CD4-positive, alpha-beta T cell treated with Interleukin-1 beta for 1 hour (primary cell): ENCODE data around the gene ING3.
"Not testable (repeated sequence)": the region's sequence is repeated elsewhere in the genome, so short reads cannot be mapped to it uniquely, and the experiment has no call there.

Experiments
- DNase-seq, 2 donors: peaks; one replicate each; pipeline ENCODE4 v3.0.0-alpha.2; 2020 to 2022

ING3 gene

GRCh38 chr7:120951826-120952225, 1.2 kb downstream of the ING3 start:
- DNase-seq = no peak

DNA sequence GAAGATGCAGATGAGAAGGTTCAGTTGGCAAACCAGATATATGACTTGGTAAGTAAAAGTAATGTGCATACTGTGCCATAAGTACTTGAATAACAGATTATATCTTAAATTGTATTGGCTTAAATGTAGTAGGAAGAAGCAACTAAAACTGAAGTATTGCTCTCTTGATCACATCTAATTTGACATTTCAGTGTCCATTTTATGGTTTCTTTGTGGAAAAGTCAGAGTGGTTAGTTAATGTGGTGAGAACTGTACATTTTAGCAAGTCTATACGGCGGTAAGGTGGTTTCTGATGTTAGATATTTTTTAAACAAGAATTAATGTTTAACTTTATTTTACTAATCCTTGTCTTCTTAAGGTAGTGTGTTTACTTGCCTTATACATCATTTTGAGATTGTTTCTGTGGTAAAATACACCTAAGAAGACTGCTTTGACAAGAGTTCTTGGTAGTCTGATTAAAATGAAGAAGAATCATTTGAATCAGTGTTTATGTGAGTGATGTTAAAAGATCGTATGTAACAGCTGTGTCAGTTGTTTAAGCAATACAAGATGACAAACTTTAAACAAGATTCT, 5.1 kb downstream of the ING3 start:
- no peak for DNase-seq

DNA sequence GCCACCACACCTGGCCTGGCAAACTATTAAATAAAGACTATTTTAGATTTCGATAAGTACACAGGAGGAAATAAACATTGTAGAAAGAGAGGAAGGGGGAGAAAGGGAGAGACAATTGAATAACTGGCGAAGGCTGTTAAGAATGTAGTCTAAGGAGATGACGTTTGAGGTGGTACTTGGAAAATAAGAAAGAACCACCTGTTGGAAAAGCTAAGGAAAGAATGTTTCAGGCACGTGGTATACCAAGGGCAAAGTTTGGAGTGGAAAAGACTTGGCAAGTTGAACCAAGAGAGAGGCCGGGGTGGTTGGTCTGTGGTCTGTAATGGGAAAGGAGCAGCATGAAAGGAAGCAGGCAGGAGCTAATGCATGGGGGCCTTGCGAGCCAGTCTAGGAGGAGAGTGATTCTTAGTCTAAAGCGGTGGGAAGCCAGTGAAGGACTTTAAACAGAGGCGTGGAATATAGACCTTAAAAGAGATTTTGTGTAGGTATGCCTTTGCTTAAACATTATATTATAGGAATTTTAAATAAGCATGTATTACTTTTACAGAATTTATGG, 9.4 kb downstream of the ING3 start:
- no peak for DNase-seq

DNA sequence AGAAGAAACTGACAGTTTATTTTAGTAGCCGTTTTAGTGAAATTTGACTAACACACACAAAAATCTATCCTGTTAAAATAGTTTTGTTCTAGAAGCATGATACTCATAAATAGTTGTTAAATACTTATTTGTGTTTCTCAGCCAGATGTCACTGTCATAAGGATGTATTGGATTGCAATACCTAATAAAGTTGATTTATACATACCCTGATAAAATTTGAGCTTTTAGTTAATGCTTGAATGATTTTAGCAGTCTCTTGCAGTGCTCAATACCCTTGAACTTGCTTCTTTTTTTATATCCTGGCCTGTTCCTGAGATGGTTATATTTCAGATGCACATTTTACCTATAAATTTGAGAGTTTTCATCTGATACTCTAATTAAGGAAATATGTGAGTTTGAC, 10.1 kb downstream of the ING3 start:
- DNase-seq = no peak

GRCh38 chr7:120961638-120962173, 11.1 kb downstream of the ING3 start:
- no peak for DNase-seq

- DNase-seq = no peak
Measured at GRCh38 chr7:120964088-120964487, 13.5 kb downstream of the ING3 start.

DNA sequence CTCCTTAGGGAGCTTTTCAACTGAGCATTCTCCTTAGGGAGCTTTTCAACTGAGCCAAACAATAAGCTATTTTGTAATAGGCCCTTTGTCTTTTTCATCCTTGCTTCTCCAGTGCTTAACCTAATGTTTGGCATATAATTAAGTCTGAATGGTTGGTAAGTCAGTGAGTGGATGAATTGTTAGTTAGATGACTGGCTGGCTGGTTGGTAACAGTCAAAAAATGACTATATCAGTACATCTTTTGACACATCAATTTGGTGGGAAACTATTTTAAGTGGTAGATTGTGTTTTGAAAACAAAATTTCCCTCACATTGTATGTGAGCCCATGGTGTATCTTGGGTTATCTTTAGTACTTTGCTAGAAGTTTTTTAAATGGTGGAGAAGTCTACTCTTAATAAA, 16.4 kb downstream of the ING3 start:
- DNase-seq = no peak

- no peak for DNase-seq
Measured at GRCh38 chr7:120973849-120974248, 23.3 kb downstream of the ING3 start.

- no peak for DNase-seq
Measured at GRCh38 chr7:120979765-120980499, 29.4 kb downstream of the ING3 start.

GRCh38 chr7:120981117-120981516, 30.5 kb downstream of the ING3 start:
- no peak for DNase-seq

- no peak for DNase-seq
Measured at GRCh38 chr7:120981888-120982615, 31.5 kb downstream of the ING3 start.

GRCh38 chr7:120983592-120983991, 33.0 kb downstream of the ING3 start:
- not testable (repeated sequence) for DNase-seq

- DNase-seq = no peak
Measured at GRCh38 chr7:120984406-120984805, 33.8 kb downstream of the ING3 start.

DNA sequence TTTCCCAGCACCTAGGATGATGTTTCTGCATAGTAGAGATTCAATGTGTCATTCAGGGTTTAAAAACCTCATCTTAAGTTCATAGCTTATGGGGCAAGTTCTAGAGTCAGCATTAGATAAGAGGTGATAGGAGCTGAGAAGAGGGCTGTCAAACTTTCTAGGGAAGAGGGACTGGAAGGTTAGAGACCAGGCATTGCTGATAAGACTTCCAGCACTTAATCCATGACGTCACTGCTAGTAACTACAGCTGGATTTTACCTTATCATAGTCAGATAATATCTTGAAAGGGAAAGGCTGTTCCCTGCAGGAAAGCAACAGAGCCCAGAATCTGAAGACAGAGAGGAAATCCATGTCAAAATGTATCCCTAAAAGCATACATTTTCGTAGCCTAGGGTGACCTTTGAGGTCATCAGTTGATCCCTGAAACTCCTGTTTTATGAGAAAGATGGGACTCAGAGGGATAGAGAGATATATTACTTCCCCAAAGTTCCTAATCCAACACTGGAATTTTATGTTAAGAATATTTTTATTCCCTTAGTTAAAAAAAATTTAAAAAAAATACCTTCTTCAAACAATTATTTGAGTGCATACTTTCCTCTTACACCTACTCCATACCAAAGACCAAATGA, 34.7 kb downstream of the ING3 start:
- DNase-seq = no peak

- DNase-seq = no peak
Measured at GRCh38 chr7:120985839-120986238, 35.3 kb downstream of the ING3 start.

- DNase-seq = no peak
Measured at GRCh38 chr7:120986650-120987049, 36.1 kb downstream of the ING3 start.

DNA sequence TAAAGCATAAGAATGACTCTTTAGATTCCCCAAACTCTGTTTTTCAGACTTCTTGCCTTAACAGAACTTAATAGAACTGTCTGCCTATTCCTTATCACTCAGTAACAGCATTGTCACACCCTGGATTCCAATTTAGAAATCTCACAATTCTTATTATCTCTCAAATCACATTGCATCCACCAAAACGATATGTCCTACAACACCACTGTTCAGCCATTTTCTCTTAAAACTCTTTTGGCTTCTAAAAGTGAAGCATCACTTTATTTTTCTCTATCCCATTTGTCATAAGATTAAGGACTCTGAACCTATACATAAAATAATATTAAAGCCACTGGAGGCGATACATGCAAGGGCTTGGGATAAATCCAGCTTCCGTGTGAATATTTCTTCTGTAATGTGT, 36.7 kb downstream of the ING3 start:
- no peak for DNase-seq

DNA sequence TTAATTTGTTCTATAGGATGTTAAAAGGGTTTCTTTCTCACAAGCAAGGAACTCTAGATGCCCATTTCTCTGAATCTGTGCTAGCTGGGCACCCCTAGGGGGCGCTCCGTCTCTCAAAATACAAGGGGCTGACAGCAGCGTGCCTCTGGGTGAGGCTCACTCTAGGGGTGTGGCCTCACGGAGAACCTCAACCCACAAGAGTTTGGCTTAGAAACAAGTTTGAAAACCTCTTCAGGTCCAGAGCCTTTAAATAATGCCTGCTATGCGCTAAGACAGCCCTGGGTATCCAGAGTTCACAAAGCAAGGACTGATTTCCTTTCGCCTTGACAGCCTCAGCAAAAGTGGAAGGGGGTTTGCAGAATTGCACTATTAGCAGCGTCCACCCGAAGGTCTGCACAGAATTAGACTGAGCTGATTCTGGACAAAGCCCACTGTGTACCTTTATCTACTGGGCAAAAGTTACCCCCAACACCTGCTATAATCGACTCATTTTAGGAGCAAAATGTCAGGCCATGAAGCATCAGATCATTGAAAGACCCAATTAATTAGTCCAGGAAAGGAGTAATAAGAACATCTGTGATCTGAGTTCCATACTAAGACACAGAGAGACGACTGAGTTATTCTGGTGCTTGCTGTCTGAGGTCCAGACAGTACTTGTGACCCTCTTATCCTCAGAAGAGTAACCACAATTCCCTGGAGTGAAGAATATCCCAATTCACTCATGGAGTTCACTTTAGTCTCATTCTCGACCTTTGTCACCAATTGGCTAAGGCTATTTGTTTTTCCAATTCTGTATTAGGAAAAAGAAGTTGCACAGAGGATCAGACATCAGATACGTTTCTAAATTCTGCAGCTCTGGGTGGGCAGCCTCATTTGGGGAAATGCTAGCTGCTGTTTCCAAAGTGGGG, 37.4 kb downstream of the ING3 start:
- DNase-seq = peak; percentile 86 to 88

DNA sequence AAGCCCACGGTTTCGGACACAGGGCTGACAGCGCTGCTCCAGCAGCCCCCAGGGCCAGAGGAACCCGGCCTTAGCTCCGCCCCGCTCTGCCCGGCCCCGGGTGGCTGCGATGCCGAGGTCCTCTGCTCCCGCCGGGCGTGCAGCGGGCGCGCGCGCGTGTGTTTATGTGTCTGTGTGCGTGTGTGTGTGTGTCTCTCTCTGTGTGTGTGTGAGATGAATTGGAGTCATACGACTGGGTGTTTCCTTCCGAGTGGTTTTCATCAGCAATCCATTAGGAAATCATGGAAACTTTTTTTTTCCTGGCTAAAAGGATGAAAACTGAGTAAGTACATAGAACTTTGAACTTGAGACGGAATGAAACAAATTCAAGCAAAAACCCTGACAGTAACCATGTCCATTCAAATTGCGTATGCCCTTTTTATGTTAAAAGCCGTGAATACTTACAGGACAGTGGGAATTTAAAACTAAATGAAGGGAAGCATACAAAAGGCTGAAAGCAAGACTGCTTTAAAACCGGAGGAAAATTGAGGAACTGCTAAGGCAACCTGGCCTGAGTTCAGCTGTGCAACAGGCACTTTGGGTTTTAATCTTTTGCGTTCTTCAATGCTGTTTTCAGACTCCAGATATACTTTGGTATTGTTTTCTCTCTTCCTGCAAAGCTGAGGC, 38.1 kb downstream of the ING3 start, which contains the start of gene CPED1:
Gene CPED1, plus strand, starts transcription at position 121 of the 666 bp plus-strand sequence. CDS start 911 bp downstream, outside the sequence.
- peak; percentile 28 to 43 for DNase-seq

DNA sequence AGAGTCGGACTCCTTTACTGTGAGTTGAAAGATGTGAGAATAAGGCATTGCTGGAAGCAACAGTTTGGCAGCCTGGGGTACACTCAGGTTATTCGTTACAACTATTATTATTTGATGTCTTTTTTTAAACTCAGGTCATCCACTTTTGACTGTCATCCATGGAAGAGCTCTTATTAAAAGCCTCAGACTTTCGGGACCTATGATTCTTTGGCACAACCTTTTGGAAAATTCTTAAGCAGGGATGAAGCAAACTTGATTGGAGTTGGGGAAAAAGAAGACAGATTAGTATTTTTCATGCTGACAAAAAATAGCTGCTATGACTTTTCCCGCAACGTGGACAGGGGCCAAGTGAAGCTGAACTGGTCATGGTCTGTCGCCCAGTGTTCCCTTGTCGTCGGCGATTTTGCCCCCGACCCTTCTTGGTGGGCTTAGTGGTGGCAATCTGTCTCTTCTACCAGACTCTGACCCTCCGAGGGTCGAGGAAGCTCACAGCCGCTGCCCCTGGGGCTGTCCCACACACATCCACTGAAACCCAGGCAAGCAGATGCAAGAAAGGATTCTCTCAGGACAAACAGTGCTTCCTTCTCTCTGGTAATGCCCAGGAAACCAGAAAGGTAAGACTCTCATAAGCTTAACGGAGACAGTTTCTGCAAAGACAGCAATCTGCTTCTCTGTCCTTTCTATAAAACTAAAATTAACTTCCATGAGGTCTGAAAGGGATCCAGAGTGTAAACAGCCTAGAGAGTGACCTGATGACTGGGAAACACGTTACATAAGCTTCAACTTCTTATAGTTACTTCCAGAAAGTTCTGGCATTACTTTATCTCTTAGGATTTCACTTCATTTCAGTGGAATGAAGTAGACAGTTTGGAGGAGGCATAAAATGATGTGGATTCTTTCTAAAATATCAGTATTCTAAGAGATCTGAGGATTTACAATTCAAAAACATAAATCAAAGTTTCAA, 39.0 kb downstream of the ING3 start:
- DNase-seq = no peak
